Limb (tissue), 2 donors: ENCODE data around the gene AVPR1B.

Experiments used
- DNase-seq, 2 donors: peaks; one replicate each; pipeline ENCODE4 v3.0.0-alpha.2; 2016; ENCODE audit errors: extremely low spot score in 2 of 2

AVPR1B gene

DNA sequence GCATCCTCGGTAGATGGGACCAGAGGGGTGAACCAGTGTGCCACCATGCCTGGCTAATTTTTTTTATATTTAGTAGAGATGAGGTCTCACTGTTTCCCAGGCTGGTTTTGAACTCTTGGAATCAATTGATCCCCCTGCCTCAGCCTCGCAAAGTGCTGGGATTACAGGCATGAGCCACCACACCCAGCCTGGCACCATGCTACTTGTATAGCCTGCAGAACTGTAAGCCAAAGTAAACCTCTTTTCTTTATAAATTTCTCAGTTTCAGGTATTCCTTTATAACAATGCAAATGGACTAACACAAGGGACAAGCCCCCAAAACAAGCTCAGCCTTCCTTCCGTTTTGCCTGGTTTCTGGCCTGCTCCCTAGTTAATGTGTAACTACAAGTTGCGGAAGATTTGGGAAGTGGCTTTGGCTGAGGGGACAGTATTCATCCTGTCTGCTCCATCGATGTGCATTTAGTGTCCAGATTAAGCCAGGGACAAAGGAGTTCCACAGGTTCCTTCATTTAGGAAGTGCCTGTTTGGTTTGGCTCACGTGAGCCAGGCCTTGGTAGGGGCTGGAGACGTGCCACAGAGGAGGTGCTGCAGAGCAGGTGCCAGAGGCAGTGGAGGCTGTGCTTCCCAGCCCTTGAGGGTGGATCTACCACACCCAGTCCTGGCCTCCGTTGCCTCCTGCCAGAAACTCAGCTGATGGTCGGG, 4.4 kb downstream of the AVPR1B start:
- no peak for DNase-seq

DNA sequence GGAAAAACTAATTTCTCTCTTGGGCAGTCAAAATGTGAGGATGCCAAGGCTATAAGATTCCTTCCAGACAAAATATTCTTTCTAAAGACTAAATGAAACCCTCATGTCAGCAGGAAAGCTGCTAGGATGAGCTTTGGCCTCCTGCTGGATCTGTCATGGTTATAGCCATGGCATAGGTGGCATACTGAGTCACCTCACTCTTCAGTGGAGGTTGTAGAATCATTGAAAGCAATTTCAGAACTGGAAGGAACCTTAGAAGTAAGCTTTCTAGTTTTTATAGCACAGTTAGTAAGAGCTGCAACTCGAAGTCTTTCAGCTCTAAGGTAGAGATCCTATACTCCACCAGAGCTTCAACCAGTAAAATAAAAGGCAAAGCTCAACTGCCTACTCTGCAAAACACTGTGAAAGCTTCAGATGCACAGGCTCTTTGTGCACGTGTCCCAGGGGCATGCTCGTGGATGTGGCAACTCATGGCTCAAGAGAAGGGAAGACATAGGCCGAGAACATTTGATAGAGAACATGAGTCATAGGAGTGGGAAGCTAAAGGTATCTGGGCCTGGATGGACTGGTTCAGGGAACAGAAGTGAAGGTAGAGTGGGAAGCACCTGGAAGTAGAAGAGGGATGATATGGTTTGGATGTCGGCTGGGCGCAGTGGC, 5.8 kb downstream of the AVPR1B start:
- DNase-seq, result no peak

DNA sequence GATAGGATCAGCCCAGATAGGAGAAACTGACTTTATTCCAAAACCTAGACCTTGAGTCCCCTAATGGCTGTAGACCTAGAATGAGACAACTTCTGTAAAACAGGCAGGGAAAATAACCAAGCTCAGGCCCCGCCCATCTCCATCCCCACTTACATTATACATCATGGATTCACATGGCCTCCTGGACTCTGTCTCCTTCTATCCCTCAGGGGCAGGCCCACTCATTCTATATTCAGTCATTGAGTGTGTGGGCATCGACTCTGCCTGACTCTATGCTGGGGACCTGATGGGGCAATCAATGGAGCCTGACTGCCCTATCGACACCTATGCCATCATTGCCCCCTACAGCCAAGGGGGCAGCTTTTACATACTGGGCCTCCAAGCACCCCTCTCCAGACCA, 6.4 kb downstream of the AVPR1B start:
- no peak for DNase-seq

DNA sequence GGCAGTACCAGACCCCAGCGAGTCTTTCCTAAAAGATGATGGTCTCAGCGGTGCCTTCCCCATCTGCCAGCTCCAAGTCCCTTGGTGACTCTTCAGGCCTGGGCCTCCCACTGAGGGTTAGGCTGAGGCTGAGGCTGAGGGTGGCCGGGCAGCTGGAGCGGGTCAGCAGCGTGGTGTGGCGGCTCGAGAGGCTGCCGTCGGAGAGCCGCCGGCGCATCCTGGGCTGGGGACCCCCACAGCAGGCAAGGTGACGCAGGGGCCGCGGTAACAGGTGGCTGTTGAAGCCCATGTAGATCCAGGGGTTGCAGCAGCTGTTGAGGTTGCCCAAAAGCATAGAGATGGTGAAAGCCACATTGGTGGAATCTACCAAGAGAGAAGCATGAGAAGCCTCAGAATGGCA, 7.0 kb downstream of the AVPR1B start:
- no peak for DNase-seq

DNA sequence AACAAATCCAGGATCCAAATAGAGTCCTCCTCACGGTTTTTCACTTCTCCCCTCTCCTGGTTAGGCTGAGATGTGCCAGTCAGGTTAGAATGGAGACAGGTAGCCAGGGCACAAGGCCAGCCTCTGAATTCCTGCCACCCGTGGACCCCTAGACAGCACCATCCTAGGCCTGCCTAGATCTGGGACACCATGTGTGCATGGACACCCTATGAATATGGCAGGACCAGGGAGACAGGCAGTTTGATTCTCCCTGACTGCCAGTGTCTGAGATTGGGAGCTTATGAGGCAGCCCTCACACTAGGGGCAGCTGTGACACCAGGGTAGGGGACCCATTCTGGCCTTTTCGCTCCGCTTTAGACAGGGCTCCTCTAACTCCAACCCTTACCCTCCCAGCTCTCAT, 7.5 kb downstream of the AVPR1B start:
- no peak for DNase-seq

DNA sequence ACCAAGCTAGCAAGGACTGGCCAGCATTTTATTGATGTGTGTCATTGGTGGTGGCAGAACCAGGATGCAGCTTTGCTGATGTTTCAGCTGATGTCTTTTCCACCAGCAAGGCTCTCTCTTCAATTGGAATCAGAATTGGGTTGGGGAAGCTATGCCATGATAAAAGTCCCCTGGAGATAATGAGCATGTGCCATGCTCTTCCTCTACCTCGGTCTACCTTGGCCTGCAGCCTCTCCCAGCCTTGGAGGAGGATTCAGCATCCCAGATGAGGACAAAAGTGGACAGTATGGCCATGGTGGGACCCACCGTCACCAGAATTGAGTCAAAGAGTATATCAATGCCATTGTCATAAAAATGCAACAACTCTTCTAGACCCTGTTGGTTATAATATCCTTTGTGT, 8.6 kb downstream of the AVPR1B start:
- DNase-seq, result no peak

DNA sequence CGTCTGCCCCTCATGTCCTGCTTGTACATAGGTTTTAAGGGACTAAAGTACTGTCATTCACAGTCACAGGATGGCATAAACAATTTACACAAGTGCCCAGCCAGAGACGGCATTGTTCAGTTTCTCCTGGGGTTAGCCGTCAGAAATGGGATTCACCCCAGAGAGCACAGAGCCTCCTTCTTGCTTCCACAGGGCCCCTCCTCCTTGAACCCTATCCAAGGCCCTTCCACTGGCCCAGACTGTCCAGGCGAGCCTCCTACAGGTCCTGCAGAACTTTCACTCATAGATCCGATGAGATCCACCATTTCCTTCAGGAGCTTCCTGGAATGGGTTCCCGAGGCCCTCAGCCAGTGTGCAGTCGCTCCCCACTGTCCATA, 10.0 kb downstream of the AVPR1B start:
- DNase-seq, result no peak

DNA sequence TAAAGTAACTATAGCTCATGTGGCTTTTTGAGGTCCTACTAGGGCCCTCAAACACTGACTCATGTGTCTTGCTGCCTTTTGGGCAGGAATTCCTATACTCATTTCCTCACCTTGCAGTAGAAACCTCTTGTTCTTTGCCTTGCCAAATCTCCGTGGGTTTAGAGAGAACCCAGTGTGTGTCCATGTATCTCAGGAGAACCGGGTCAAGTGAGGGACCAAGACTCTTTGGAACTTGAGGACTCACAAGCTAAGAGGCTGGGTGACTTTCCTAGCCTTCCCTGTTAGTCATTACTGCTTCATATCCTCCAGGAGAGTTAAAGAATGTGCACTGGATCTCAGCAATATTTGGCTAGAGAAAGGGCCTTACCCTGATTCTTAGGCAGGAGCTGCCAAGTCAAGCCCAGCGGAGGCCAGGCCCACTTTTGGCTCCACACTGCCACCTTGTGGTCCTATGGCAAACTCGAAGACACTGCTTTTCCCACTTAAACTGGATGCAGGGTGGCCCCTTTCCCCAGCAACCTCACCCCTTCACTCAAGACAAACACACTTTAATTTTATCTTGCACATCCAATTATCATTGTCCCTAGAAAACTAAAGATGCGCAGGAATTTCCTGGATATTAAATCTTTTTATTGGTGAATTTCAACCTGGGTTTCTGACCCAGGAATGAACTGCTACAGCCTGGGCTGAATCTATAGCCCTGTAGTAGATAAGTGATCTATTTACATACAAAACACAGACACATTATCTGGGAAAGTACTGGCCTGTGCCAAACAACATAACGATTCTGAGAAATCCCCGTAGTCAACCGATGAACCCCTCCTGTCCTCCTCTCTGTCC, 10.6 kb downstream of the AVPR1B start:
- DNase-seq, result peak; percentile 84 to 89

DNA sequence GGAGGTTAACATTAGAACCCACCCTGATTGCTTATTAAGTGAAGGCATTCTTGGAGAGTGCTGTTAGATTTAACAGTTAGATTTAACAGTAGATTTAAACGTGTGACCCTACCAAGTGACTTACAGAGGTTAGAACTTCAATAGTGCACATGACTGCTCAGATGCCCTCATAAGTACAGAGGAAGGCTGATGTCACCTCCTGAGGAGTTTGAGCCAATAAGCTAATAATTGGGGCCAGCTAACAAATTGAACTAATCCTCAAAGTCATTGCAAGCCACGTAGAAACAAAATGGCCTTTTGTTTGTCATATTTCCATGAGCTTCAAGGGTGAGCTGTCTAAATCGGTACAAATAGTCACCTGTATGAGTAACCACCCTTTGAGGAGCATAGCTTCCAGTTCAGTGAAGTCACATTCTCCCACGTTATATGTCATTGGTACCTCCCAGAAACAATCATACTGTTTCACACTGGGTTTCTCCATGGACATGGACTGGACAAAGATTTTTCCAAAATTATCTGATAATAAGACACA, 11.7 kb downstream of the AVPR1B start:
- DNase-seq, result no peak

DNA sequence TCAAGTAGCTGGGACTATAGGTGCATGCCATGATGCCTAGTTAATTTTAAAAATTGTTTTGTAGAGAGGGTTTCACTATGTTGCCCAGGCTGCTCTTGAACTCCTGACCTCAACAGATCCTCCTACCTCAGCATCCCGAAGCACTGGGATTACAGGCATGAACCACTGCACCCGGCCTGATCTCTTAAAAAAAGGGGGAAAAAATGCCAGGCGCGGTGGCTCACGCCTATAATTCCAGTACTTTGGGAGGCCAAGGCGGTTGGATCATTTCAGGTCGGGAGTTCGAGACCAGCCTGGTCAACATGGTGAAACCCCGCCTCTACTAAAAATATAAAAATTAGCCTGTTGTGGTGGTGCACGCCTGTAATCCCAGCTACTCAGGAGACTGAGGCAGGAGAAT, 13.2 kb downstream of the AVPR1B start:
- DNase-seq, result no peak

DNA sequence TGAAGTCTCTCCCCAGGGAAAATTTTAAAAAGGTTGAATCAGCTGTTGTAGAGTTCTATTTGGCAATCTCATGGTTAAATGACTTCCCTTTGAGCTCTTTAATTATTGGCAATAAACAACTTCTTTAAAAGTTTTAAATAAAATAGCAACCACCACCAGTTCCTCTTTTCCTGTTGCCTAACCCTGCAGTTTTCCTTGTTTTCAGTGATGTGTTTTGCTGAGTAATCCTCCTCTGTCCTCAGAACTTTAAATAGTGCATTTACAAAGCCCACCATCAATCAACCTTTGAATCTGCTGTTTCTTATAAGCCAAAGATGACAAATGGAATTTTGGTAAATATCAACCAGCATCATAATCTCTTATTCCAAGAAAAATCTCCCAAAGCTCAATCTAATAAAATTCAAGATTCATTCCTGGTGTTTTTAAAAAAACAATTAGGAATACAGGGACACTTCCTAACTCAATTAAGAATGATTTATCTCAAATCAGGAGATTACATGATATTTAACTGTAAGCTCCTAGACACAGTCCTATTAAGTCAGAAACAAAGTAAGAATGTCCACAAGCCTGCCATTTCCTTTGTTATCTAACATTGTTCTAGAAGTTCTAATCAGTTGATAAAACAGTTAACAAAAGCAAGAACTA, 14.8 kb downstream of the AVPR1B start:
- no peak for DNase-seq

DNA sequence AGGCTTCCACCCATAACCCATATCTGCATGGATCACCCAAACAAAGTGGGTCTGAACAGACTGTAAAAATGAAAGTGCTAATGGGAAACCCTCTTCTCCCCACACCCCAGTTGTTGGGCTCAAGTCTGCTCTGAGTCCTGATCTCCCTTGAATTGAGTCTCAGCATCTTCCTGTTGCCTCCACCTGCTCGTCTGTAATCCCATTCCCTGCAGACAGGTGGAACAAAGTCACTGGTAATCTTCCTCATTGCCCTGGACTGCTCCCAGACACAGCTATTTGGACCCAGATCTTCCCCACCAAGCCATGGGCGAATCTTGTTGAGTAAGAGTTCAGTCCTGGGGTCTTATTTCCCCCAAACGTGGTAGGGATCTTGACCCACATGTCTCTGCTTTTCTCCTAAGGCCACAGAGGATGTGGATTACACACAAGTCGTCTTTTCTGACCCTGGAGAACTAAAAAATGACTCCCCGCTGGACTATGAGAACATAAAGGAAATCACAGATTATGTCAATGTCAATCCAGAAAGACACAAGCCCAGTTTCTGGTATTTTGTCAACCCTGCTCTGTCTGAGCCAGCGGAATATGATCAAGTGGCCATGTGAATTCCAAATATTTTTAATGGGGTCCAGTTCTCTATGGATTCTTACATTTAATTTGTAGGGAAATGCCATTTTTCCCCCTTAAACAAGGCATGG, 15.7 kb downstream of the AVPR1B start:
- no peak for DNase-seq

DNA sequence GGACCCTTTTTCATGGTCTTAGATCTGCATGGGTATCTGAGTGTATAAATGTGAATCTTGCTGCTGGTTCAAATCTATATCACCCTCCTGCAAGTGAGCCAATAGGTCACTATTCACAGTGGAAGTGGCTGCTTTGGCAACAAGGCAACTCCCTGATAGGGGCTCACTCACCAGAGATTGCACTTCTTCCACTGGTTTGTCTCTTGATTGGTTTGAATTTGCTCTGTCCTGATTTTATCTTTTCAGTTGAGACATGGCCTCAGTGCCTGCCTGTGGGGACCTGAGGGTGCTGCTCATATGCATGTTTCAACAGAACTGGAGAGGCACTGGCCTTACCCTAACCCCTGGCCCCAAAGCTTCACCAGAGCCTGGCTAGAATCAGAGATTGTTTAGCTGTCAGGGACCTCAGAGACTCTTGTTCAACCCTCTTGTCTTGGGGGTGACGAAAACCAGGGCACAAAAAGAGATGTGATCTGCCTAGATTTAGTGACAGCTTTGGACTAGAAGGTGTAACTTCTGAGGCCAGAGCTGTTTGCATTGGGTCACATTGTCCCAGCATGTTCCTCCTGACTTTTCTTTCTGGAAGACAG, 16.9 kb downstream of the AVPR1B start:
- no peak for DNase-seq

DNA sequence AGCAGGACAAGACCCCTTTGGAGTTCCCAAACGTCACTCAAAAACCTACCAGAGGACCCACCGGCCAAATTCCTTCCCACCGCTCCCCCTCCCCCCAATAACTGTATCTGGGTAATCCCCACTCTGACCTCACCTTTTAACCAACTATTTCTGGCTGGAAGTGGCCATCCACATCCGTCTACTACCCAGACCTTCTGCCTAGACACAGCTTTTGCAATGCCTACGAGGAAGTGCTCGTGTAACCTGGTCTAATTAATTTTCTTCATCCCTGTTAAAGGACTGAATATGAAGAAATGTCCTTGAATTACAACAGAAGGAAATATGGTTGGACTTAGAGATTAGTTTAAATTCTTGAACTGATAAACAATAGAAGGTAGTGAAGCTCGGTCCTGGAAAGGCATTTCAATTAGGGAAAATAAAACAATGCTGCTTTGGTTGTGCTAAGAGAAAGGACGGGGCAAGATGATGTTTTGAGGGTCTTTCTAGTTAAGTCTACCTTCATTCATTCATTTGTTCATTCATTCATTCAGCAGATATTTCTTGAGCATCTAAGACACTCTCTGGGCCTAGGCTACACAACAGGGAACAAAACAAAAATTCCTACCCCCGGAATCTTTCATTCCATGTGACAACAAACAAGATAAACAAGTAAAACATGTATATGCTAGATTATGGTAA, 18.8 kb downstream of the AVPR1B start:
- no peak for DNase-seq

DNA sequence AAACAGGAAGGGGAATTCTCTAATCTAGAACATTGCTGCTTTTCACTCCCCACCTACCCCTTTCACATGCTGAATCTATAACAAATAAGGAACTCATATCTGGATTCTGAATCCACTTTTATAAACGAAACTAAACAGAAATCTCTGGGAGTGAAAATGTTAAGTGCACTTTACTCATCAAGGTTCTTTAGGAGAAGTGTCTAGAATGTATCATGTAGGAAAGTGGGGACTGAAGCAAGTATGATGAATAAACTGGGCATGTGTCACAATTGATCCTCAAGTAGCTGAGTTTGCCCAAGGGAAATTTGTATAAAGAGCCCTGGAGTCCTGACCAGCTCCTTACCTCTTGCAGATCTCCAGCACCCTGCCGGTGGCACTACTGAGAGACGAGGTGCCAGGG, 19.8 kb downstream of the AVPR1B start:
- no peak for DNase-seq

DNA sequence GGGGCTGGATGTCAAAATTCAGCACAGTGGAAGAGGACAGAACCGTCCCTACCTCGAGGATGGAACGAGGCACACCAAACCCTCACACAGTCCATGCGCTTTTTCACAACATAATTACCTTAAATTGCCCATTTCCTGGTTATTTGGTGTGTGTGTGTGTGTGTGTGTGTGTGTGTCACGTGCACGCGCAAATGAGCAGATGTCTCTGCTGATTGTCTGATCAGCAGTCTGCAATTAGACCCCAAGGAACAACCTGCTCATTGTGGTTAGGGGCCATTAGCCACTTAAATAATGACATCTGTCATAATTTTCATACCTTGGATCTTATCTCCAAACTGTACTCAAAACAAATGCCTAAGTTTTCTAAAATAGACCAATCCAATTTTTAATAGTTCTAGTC, 23.2 kb downstream of the AVPR1B start:
- DNase-seq, result no peak

DNA sequence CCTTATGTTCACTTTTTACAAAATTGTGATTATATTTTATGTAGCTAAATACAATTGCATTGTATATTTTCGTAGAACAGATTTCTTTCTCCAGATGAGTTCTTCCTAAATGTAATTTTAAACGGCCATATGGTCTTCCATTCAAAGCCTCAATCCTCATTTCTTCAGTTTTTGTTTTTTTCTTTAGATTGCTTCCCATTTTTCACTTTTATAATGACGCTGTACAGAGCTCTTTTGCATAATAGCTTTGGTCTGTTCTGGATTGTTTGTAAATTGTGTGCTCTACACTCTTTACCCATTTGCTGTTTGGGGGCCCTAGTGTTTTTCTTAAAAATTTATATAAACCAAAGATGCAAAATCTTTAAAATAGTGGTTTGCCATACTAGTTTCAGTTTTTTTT, 27.8 kb downstream of the AVPR1B start:
- no peak for DNase-seq

DNA sequence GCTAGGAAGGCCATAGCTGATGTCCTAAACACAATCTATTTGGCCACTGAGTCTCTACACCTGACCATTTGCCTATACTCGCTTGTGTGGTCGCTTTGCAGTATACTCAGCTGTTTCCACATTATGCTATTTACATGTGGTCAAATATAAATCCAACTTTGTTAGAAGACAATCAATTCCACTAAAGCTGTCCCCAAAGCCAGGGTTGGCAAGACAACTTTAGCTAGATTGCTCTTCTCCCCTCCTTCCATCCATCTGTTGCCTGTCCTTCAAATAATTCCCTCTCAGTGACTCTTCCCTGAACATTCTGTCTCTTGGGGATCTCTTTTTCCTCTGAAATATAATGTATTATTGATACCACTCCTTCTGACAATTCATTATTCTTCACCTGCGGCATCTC, 30.1 kb downstream of the AVPR1B start:
- no peak for DNase-seq

DNA sequence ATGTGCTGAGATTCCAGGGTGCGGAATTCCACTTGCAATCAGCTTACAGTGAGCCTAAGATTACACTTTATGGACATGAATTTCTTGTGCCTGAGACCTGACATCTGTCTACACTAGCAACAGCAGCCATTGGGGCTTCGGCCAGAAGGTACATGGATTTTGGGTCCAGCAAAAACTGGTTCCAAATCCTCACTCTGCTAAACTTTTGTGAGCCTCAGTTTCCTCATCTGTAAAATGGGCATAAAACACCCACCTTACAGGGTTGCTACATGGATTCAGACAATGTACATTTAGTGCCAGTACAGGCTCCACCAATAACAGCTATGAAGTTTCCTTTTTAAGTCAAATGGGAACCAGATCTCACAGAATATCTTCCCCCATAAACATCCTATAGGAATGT, 33.4 kb downstream of the AVPR1B start:
- no peak for DNase-seq
